Gastroesophageal sphincter (tissue), 4 donors: ENCODE results near the gene IL11RA. TPM values are rescaled to one million over a fixed set of nuclear protein-coding genes. Genes with fewer than 3 reads are reported as not detected.

Experiments
- ATAC-seq: fragments of 150-250 bp; one replicate; pipeline ENCODE4 v1.9.1; 2016; ENCODE audit warnings: mild to moderate bottlenecking, moderate library complexity
- H3K27ac ChIP-seq, 4 donors: fragments of 200-600 bp; sonication (generic) in 3 of 4; 1 replicate in 3 of 4; 2 replicates in 1 of 4; pipeline ENCODE4 v1.5.1; 2016 to 2019
- H3K27me3 ChIP-seq: fragments of 200-600 bp; sonication (generic); one replicate; pipeline ENCODE4 v1.5.1; 2019
- H3K36me3 ChIP-seq, 2 donors: fragments of 200-600 bp; sonication (generic); one replicate each; pipeline ENCODE4 v1.5.1; 2019; ENCODE audit warnings: control low read depth in 1 of 2
- H3K4me1 ChIP-seq, 3 donors: fragments of 200-600 bp; sonication (generic); 1 replicate in 2 of 3; 2 replicates in 1 of 3; pipeline ENCODE4 v1.5.1; 2016 to 2019; ENCODE audit warnings: control low read depth in 2 of 3
- H3K4me3 ChIP-seq, 2 donors: fragments of 200-600 bp; sonication (generic); one replicate each; pipeline ENCODE4 v1.5.1; 2019; ENCODE audit warnings: mild to moderate bottlenecking in 1 of 2, moderate library complexity in 1 of 2
- H3K9me3 ChIP-seq, 3 donors: fragments of 200-600 bp; sonication (generic); one replicate each; pipeline ENCODE4 v1.5.1; 2017 to 2019; ENCODE audit warnings: control low read depth in 2 of 3
- EP300 ChIP-seq: sonication (generic); formaldehyde crosslinking; IDR thresholded peaks from one replicate; pipeline ENCODE4 v1.6.1; 2017; ENCODE audit warnings: antibody characterized with exemption, mild to moderate bottlenecking
- POLR2A ChIP-seq, 2 donors: fragments of 450-650 bp; IDR thresholded peaks; one replicate each; pipeline ENCODE4 v1.6.1; 2017; ENCODE audit warnings: antibody characterized with exemption in 2 of 2, mild to moderate bottlenecking in 2 of 2, moderate library complexity in 1 of 2
- POLR2AphosphoS5 ChIP-seq: sonication (generic); formaldehyde crosslinking; IDR thresholded peaks from one replicate; pipeline ENCODE4 v1.6.1; 2017; ENCODE audit warnings: antibody characterized with exemption
- WGBS, 2 donors: methylation state at CpG; one replicate each; pipeline ENCODE4 v1.1.5; 2018; ENCODE audit warnings: low coverage in 1 of 2; 5-methylcytosine and 5-hydroxymethylcytosine counted together
- total RNA-seq, 4 donors: library from RNA; depleted of rRNA; stranded (reverse); fragments of >200 nt; gene quantifications; one replicate each; pipeline ENCODE4 v1.1.0, GENCODE V29; 2016
- TF ChIP-seq, protein P1 (sequence below), 4 experiments: fragments of 200-600 bp in 2 of 4; fragments of 450-650 bp in 2 of 4; sonication (generic) in 1 of 4; IDR thresholded peaks; one replicate each; pipeline ENCODE4 v1.5.1; 2017 to 2019; ENCODE audit warnings: antibody characterized with exemption in 4 of 4, mild to moderate bottlenecking in 2 of 4, moderate library complexity in 2 of 4

IL11RA gene
- total RNA-seq, 4 donors from 2014 or later = 31.8 to 80.2 (median 39.8) TPM

DNA sequence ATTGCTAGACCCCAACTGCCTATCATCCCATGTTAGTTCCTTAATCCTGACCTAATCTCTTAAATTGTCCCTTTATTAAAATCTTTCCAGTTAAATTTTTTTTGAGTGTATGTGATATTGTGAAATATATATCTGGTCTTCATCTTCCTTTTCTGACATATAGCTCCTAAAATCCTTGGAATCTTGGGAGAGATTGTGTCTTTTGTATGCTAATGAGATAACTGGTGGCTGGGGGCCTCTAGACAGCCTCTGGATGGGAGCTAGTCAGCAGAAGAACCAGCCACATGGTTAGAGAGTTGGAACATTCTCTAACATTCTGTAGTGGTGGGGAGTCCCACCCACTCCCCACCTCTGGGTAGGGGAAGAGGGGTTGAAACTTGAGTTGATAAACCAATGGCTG lies 42.8 kb downstream of the IL11RA start:
- no peaks in the 10 kb centered on the region for H3K9me3 ChIP-seq
- no peaks in the 10 kb centered on the region for H3K36me3 ChIP-seq
- no peak for ATAC-seq
- H3K27ac ChIP-seq = no peak overlapping the region
- TF ChIP-seq POLR2A (IDR thresholded peaks at IDR 0.05) = no peak
- TF ChIP-seq, protein P1, sequence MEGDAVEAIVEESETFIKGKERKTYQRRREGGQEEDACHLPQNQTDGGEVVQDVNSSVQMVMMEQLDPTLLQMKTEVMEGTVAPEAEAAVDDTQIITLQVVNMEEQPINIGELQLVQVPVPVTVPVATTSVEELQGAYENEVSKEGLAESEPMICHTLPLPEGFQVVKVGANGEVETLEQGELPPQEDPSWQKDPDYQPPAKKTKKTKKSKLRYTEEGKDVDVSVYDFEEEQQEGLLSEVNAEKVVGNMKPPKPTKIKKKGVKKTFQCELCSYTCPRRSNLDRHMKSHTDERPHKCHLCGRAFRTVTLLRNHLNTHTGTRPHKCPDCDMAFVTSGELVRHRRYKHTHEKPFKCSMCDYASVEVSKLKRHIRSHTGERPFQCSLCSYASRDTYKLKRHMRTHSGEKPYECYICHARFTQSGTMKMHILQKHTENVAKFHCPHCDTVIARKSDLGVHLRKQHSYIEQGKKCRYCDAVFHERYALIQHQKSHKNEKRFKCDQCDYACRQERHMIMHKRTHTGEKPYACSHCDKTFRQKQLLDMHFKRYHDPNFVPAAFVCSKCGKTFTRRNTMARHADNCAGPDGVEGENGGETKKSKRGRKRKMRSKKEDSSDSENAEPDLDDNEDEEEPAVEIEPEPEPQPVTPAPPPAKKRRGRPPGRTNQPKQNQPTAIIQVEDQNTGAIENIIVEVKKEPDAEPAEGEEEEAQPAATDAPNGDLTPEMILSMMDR (IDR thresholded peaks at IDR 0.05) = no peak
- no peak for TF ChIP-seq POLR2AphosphoS5
- no peak for TF ChIP-seq EP300
- H3K27me3 ChIP-seq = no peaks in the 10 kb centered on the region
- no peak overlapping the region for H3K4me3 ChIP-seq
- no peaks in the 10 kb centered on the region for H3K4me1 ChIP-seq

DNA sequence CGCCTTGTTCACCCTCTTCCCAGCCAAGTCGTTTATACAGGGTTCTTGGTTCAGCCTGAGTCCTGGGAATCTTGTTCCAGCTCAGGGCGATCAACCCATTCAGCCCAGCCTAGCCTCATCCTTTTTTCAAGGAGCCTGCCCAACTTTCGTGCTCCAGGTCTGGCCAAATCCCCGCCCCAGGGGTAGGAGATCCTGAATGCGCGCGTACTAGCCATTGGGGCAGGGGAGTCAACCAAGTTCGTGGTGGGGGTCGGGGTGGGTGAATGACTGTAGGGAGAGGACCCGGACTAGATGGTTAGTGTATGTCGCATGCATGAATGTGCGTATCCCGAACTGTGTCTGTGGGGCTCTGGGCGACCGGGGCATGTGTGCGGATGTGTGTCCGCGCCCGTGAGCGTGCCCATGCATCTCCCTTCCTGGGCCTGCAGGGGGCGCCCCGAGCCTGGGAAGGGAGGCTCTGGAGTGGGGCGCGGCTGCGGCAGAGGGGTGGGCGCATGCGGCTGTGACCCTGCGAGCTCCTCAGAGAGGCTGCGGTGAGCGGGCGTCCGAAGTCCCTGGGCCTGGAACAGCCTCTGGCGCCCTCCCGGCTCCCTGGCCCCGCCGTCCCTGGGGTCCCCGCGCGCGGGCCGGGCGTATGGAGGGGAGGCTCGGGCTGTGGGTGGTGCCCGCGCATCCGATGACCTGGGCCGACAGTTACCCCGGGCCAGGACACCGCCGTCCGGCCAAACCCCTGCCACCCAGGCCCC lies 49.2 kb downstream of the IL11RA start:
- 19 to 34% methylated on average over 3 to 6 of the region's 52 CpGs for WGBS, 2 donors
- Histone ChIP-seq H3K4me1 (peaks cover 0 to 17% (median 0%) of the 10 kb centered on the region in 3 donors), H3K27me3 (no peaks in the 10 kb centered on the region), H3K9me3 (no peaks in the 10 kb centered on the region), H3K4me3 (peak overlapping the region; percentile 68 to 78), H3K36me3 (no peaks in the 10 kb centered on the region), H3K27ac (peak overlapping the region; percentile 6 to 91 (median 85))
- TF ChIP-seq POLR2A (IDR thresholded peaks at IDR 0.05) = no peak
- TF ChIP-seq, protein P1 (IDR thresholded peaks at IDR 0.05) = peak; percentile 79 to 96 (median 84)
- peak; percentile 90 for ATAC-seq

- no peaks in the 10 kb centered on the region for H3K9me3 ChIP-seq
- H3K4me1 ChIP-seq = peaks cover 0 to 17% (median 0%) of the 10 kb centered on the region in 3 donors
- 5 to 6% methylated on average over 12 to 13 of the region's 30 CpGs for WGBS, 2 donors
- TF ChIP-seq, protein P1 (IDR thresholded peaks at IDR 0.05) = peak; percentile 94 to 98 (median 96)
- peak; percentile 39 for TF ChIP-seq POLR2AphosphoS5
- no peak for TF ChIP-seq POLR2A (IDR thresholded peaks at IDR 0.05)
- peak; percentile 88 for ATAC-seq
- peak overlapping the region; percentile 68 to 78 for H3K4me3 ChIP-seq
- no peaks in the 10 kb centered on the region for H3K27me3 ChIP-seq
- peak overlapping the region; percentile 6 to 91 (median 85) for H3K27ac ChIP-seq
- no peaks in the 10 kb centered on the region for H3K36me3 ChIP-seq
Observed at GRCh38 chr9:34701769-34702736, 50.1 kb downstream of the IL11RA start.

DNA sequence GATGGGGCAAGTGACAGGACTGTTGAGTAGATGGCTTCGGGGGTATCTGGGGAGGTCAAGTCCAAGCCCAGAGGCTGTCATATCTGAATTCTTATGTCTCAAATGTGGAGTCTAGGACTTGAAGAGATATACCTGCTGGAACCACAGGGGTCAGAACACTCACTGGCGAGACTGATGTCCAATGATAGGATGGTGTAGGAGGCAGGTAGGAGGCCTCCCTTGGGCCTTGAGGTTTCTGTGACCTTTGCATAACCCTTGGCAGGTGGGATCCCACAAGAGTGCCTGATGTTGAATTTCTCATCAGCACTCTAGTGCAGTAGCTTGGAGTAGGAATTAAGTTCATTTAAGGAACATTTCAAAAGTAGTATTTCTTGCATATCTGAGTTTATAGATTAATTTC lies 55.1 kb downstream of the IL11RA start:
- peaks cover 0 to 13% (median 0%) of the 10 kb centered on the region in 3 donors for H3K4me1 ChIP-seq
- no peaks in the 10 kb centered on the region for H3K27me3 ChIP-seq
- ATAC-seq = no peak
- no peak overlapping the region for H3K27ac ChIP-seq
- 83 to 93% methylated on average over 1 to 2 of the region's 2 CpGs for WGBS, 2 donors
- TF ChIP-seq EP300 = no peak
- TF ChIP-seq, protein P1 (IDR thresholded peaks at IDR 0.05) = no peak
- TF ChIP-seq POLR2A (IDR thresholded peaks at IDR 0.05) = no peak
- no peak for TF ChIP-seq POLR2AphosphoS5
- no peaks in the 10 kb centered on the region for H3K9me3 ChIP-seq
- H3K36me3 ChIP-seq = no peaks in the 10 kb centered on the region
- no peak overlapping the region for H3K4me3 ChIP-seq
